Mesenchymal stem cell (in vitro differentiated cells and primary cell): Measurements from ENCODE around the gene ANKRD50.

ENCODE experiments used
- DNase-seq: peaks from one replicate; pipeline ENCODE4 v3.0.0-alpha.2; 2013
- H2AFZ ChIP-seq: one replicate; pipeline ENCODE4 v1.6.1; 2013; ENCODE audit warnings: low read depth, mild to moderate bottlenecking, control low read depth, inconsistent platforms, low read length, moderate library complexity
- H2AK5ac ChIP-seq: 2 replicates; pipeline ENCODE4 v1.6.1; 2013; ENCODE audit warnings: low read length, moderate library complexity, mild to moderate bottlenecking, inconsistent platforms; ENCODE audit not compliant: severe bottlenecking
- H2BK120ac ChIP-seq: one replicate; pipeline ENCODE4 v1.6.1; 2013; ENCODE audit warnings: low read depth, mild to moderate bottlenecking, inconsistent platforms, low read length, moderate library complexity
- H2BK12ac ChIP-seq, 2 experiments: one replicate each; pipeline ENCODE4 v1.6.1; 2013; ENCODE audit warnings: inconsistent platforms in 2 of 2, low read length in 2 of 2, mild to moderate bottlenecking in 2 of 2, moderate library complexity in 2 of 2, control low read depth in 1 of 2
- H2BK15ac ChIP-seq: one replicate; pipeline ENCODE4 v1.6.1; 2013; ENCODE audit warnings: mild to moderate bottlenecking, low read depth, inconsistent platforms; ENCODE audit not compliant: poor library complexity, severe bottlenecking
- H2BK5ac ChIP-seq: 2 replicates; pipeline ENCODE4 v1.6.1; 2013; ENCODE audit warnings: low read depth, mild to moderate bottlenecking, low read length, control low read depth, inconsistent platforms; ENCODE audit not compliant: poor library complexity, severe bottlenecking
- H3K14ac ChIP-seq, 2 experiments: one replicate each; pipeline ENCODE4 v1.6.1; 2013; ENCODE audit warnings: inconsistent platforms in 2 of 2, low read length in 2 of 2, control low read depth in 1 of 2, mild to moderate bottlenecking in 1 of 2, moderate library complexity in 1 of 2
- H3K18ac ChIP-seq, 2 experiments: one replicate each; pipeline ENCODE4 v1.6.1; 2013; ENCODE audit warnings: inconsistent platforms in 2 of 2, low read length in 2 of 2, control low read depth in 1 of 2, low read depth in 1 of 2, mild to moderate bottlenecking in 1 of 2
- H3K23ac ChIP-seq, 2 experiments: one replicate each; pipeline ENCODE4 v1.6.1; 2013; ENCODE audit warnings: inconsistent platforms in 2 of 2, low read length in 2 of 2, mild to moderate bottlenecking in 2 of 2, moderate library complexity in 2 of 2, control low read depth in 1 of 2
- H3K27ac ChIP-seq: 2 replicates; pipeline ENCODE4 v1.5.1; 2013; ENCODE audit warnings: mild to moderate bottlenecking, moderate library complexity, low read length, control low read depth, inconsistent platforms; ENCODE audit not compliant: poor library complexity, severe bottlenecking
- H3K27me3 ChIP-seq, 2 experiments: 2 replicates each; pipeline versions ENCODE4 v1.6.1 to v1.7.0; 2013; ENCODE audit warnings: low read length in 2 of 2, mild to moderate bottlenecking in 2 of 2, moderate library complexity in 2 of 2, control low read depth in 1 of 2, inconsistent platforms in 1 of 2; ENCODE audit not compliant: control insufficient read depth in 1 of 2, insufficient read depth in 1 of 2
- H3K36me3 ChIP-seq, 2 experiments: 2 replicates each; pipeline versions ENCODE4 v1.6.1 to v1.7.0; 2013; ENCODE audit warnings: low read length in 2 of 2, control low read depth in 1 of 2, inconsistent platforms in 1 of 2, low read depth in 1 of 2, mild to moderate bottlenecking in 1 of 2; ENCODE audit not compliant: insufficient read depth in 2 of 2, control insufficient read depth in 1 of 2
- H3K4ac ChIP-seq, 2 experiments: one replicate each; pipeline ENCODE4 v1.6.1; 2013; ENCODE audit warnings: inconsistent platforms in 2 of 2, low read length in 2 of 2, mild to moderate bottlenecking in 2 of 2, moderate library complexity in 2 of 2, control low read depth in 1 of 2, low read depth in 1 of 2
- H3K4me1 ChIP-seq: 2 replicates; pipeline ENCODE4 v1.6.1; 2013; ENCODE audit warnings: low read depth, low read length, control low read depth; ENCODE audit not compliant: control insufficient read depth, insufficient read depth
- H3K4me2 ChIP-seq: 2 replicates; pipeline ENCODE4 v1.6.1; 2013; ENCODE audit warnings: low read length, mild to moderate bottlenecking, inconsistent platforms; ENCODE audit not compliant: poor library complexity, severe bottlenecking
- H3K4me3 ChIP-seq, 2 experiments: 2 replicates each; pipeline versions ENCODE4 v1.5.1 to v1.7.0; 2013; ENCODE audit warnings: low read length in 2 of 2, mild to moderate bottlenecking in 2 of 2, control low read depth in 1 of 2, low read depth in 1 of 2; ENCODE audit not compliant: insufficient read depth in 1 of 2
- H3K79me1 ChIP-seq: replicated peaks from 2 replicates; pipeline ENCODE4 v1.6.1; 2013; ENCODE audit warnings: mild to moderate bottlenecking, control low read depth, low read length, inconsistent platforms; ENCODE audit not compliant: poor library complexity, severe bottlenecking
- H3K9ac ChIP-seq: 2 replicates; pipeline ENCODE4 v1.7.0; 2013; ENCODE audit warnings: mild to moderate bottlenecking, low read length, moderate library complexity
- H3K9me3 ChIP-seq: 2 replicates; pipeline ENCODE4 v1.7.0; 2013; ENCODE audit warnings: mild to moderate bottlenecking, low read length; ENCODE audit not compliant: control insufficient read depth
- H4K8ac ChIP-seq: one replicate; pipeline ENCODE4 v1.6.1; 2013; ENCODE audit warnings: inconsistent platforms, mild to moderate bottlenecking, low read length, moderate library complexity
- H4K91ac ChIP-seq: one replicate; pipeline ENCODE4 v1.6.1; 2013; ENCODE audit warnings: mild to moderate bottlenecking, low read length, inconsistent platforms
- WGBS: methylation state at CpG from one replicate; pipeline ENCODE4 v1.1.7; 2013; ENCODE audit warnings: mixed read lengths; 5-methylcytosine and 5-hydroxymethylcytosine counted together

Gene ANKRD50

DNA sequence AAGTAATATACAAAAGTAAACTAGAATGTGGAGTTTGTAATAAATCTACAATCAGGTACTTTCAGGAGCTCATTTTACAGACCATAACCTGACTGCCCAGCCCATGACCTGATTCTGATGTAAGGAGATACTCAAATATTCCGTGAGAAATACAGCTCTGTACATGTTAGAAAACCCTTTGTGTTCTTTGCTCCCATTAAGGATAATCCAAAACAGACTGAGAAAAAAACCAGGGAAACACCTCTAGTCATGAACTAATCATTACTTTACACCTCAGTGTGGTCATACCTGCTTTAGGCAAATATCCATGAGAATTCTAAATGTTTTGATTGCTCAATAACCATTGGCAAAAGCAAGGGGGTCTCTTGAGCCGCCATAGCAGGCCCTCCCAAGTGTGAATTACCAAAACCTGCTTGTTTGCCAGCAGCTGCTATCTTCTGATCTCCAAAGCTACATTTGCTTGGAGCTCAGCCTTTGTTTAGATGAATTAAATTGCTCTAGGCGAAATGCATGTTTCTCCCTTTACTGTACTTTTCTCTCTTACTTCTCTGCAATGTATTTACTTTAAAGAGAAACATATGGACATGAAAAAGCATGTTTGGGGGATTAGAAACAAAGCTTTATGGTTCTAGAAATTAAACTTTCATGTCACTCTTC is 79.1 kb downstream of the ANKRD50 start:
- no peak overlapping the region for H2BK120ac ChIP-seq
- no peaks in the 10 kb centered on the region for H3K79me1 ChIP-seq
- no peak overlapping the region for H2BK15ac ChIP-seq
- no peaks in the 10 kb centered on the region for H3K36me3 ChIP-seq
- H2BK5ac ChIP-seq: no peak overlapping the region
- H3K4me3 ChIP-seq: no peak overlapping the region
- H3K4ac ChIP-seq: no peak overlapping the region
- H3K14ac ChIP-seq: no peak overlapping the region
- H2AK5ac ChIP-seq: no peak overlapping the region
- DNase-seq: no peak
- no peaks in the 10 kb centered on the region for H3K27me3 ChIP-seq
- H3K27ac ChIP-seq: no peak overlapping the region
- no peak overlapping the region for H2BK12ac ChIP-seq
- no peak overlapping the region for H2AFZ ChIP-seq
- H3K4me1 ChIP-seq: no peaks in the 10 kb centered on the region
- H3K9ac ChIP-seq: no peak overlapping the region
- H3K4me2 ChIP-seq: no peak overlapping the region
- H4K8ac ChIP-seq: no peak overlapping the region
- no peak overlapping the region for H4K91ac ChIP-seq
- 83% methylated on average over 2 of the region's 3 CpGs for WGBS
- no peak overlapping the region for H3K23ac ChIP-seq
- no peaks in the 10 kb centered on the region for H3K9me3 ChIP-seq
- H3K18ac ChIP-seq: no peak overlapping the region

DNA sequence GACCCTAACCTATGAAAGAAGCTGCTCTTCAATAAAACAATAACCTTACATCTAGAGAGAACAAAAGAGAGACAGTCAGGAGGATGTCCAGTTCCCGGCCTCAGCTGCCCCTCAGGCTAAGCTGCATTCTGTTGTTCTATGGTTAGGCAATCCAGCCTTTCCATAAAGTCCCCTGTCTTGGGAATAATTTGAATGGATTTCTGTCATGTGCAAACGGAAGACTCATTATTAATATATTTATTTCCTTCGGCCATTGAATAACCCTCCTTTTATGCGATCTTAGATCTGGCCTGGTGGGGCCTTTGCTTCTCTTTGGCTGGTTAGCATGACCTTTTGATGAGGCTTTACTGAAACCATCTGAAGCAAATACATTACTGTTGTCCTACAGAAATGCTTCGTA is 80.1 kb downstream of the ANKRD50 start:
- H4K8ac ChIP-seq: no peak overlapping the region
- H2AFZ ChIP-seq: no peak overlapping the region
- DNase-seq: no peak
- H2BK120ac ChIP-seq: no peak overlapping the region
- H3K9ac ChIP-seq: no peak overlapping the region
- H4K91ac ChIP-seq: peak overlapping the region; percentile 50
- H2BK12ac ChIP-seq: no peak overlapping the region
- no peak overlapping the region for H3K4ac ChIP-seq
- H3K27ac ChIP-seq: no peak overlapping the region
- no peak overlapping the region for H2AK5ac ChIP-seq
- H2BK15ac ChIP-seq: no peak overlapping the region
- no peak overlapping the region for H3K4me3 ChIP-seq
- no peak overlapping the region for H3K23ac ChIP-seq
- no peaks in the 10 kb centered on the region for H3K4me1 ChIP-seq
- H3K18ac ChIP-seq: peak overlapping the region in 1 of 2 experiments; percentile 38
- no peak overlapping the region for H3K4me2 ChIP-seq
- no peak overlapping the region for H3K14ac ChIP-seq
- no peaks in the 10 kb centered on the region for H3K9me3 ChIP-seq
- no peaks in the 10 kb centered on the region for H3K36me3 ChIP-seq
- 100% methylated on average over 3 of the region's 5 CpGs for WGBS
- H3K79me1 ChIP-seq: no peaks in the 10 kb centered on the region
- no peaks in the 10 kb centered on the region for H3K27me3 ChIP-seq
- H2BK5ac ChIP-seq: no peak overlapping the region

DNA sequence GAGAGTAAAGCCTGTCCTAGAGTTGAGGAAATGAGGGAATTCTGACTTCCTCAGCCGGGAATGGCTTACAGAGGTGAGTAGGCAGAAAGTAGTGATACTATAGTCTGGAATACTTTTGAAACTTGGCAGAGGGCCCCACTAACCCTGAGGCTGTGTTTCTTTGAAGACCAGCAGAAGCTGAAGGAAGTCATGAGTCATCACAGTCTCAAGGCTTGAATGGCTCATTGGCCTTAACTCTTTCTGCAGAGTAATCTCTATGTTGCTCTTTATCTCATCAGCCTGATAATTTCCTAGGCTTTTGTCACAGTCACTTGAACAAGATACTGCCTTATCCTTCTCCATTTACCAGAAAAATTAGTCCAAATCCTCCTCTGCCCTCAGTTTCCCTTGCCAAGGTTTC is 80.8 kb downstream of the ANKRD50 start:
- Histone ChIP-seq H2AFZ (no peak overlapping the region), H2BK12ac (no peak overlapping the region), H4K91ac (no peak overlapping the region), H3K9me3 (no peaks in the 10 kb centered on the region), H3K4me3 (no peak overlapping the region), H4K8ac (no peak overlapping the region), H3K4me1 (no peaks in the 10 kb centered on the region), H3K27me3 (no peaks in the 10 kb centered on the region), H3K14ac (no peak overlapping the region), H3K4ac (no peak overlapping the region), H2AK5ac (no peak overlapping the region), H2BK120ac (peak overlapping the region; percentile 44), H2BK5ac (no peak overlapping the region), H2BK15ac (no peak overlapping the region), H3K9ac (peak overlapping the region; percentile 17), H3K36me3 (no peaks in the 10 kb centered on the region), H3K79me1 (no peaks in the 10 kb centered on the region), H3K18ac (no peak overlapping the region), H3K23ac (no peak overlapping the region), H3K4me2 (no peak overlapping the region), H3K27ac (peak overlapping the region; percentile 0)
- 0% methylated on average over 1 of the region's 1 CpG for WGBS
- peak; percentile 95 for DNase-seq

DNA sequence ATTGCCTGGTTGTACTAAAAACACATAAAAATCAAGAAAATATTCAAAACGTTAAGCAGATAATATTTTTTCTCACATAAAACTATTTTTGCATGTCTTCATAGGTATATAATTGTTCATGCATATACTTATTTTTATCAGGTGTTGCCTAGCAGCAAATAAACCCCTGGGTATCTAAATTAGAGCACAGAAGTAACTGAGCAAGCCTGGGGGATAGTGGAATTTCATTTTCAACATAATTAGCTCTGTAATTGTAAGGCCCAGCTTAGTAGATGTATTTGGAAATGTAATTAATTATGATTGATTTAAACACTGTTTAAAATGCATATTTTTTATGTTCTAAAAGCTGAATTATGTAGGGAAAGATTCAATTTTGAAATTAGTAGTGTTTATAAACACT is 82.9 kb downstream of the ANKRD50 start:
- Histone ChIP-seq H2BK12ac (no peak overlapping the region), H2AFZ (no peak overlapping the region), H3K4ac (no peak overlapping the region), H3K27me3 (no peaks in the 10 kb centered on the region), H2AK5ac (no peak overlapping the region), H3K4me3 (no peak overlapping the region), H2BK15ac (no peak overlapping the region), H3K4me2 (no peak overlapping the region), H2BK120ac (no peak overlapping the region), H2BK5ac (no peak overlapping the region), H3K18ac (no peak overlapping the region), H4K91ac (no peak overlapping the region), H3K23ac (no peak overlapping the region), H3K9ac (no peak overlapping the region), H3K14ac (no peak overlapping the region), H3K27ac (no peak overlapping the region), H3K79me1 (no peaks in the 10 kb centered on the region), H4K8ac (no peak overlapping the region), H3K36me3 (no peaks in the 10 kb centered on the region), H3K9me3 (no peaks in the 10 kb centered on the region), H3K4me1 (no peaks in the 10 kb centered on the region)
- no peak for DNase-seq
- no CpG with 5 or more reads among the region's 1 CpG for WGBS
